ENCODE measurements around the gene SPAG7. TPM values are rescaled to one million over a fixed set of nuclear protein-coding genes. Genes with fewer than 3 reads are reported as not detected.

SPAG7 gene
- total and polyA plus RNA-seq, 2 of the 8 experiments (the other 6 are each of a cell fraction or from before 2014, with no cell fraction given), result 74.2 to 81.9 TPM

- WGBS, 2 experiments (ENCODE audit: extremely low coverage in 1 of 2, insufficient coverage in 1 of 2, insufficient read length in 1 of 2, insufficient replicate concordance in 2 of 2, low coverage in 1 of 2, low lambda C conversion rate in 2 of 2, missing lambda C conversion rate in 1 of 2), result 78% methylated on average over 12 of the region's 12 CpGs; no CpG with 5 or more reads in 1 of the 2 experiments
- H3K27me3 ChIP-seq (replicated peaks in 1 of 4; ENCODE audit: control insufficient read depth in 3 of 4, extremely low read depth in 1 of 4, insufficient read depth in 3 of 4, low read length in 3 of 4), result peaks cover 0 to 13% (median 1%) of the 10 kb centered on the region in 4 experiments; a peak in 3 of 7 replicates
- peaks cover 11% of the 10 kb centered on the region for H3K79me1 ChIP-seq (ENCODE audit: low read depth, low read length)
- peak overlapping the region; percentile 75 to 80 (median 78); a peak in 5 of 8 replicates for H3K4me3 ChIP-seq (ENCODE audit: extremely low read depth in 1 of 4, insufficient read depth in 2 of 4, low read depth in 3 of 4, low read length in 4 of 4)
- FAIRE-seq (no peak), DNase-seq (ENCODE audit: low read depth in 1 of 2, low spot score in 2 of 2) (no peak)
- no peak overlapping the region for H2BK15ac ChIP-seq (ENCODE audit: low read length)
- peak overlapping the region in 2 of 4 experiments; percentile 9 to 26; a peak in 1 of 7 replicates for H3K9ac ChIP-seq (replicated peaks in 1 of 4; ENCODE audit: extremely low read depth in 1 of 4, low read depth in 3 of 4, low read length in 3 of 4)
- H3K18ac ChIP-seq (ENCODE audit: extremely low read depth, low read length), result no peak overlapping the region
- no peak overlapping the region for H2AFZ ChIP-seq (ENCODE audit: low read length)
- peaks cover 17 to 36% (median 25%) of the 10 kb centered on the region in 4 experiments for H3K36me3 ChIP-seq (ENCODE audit: control insufficient read depth in 2 of 4, insufficient read depth in 4 of 4, low read length in 3 of 4)
- ChIA-PET POLR2A (ENCODE audit: partially characterized antibody) (interaction anchor here (1.1 to 4.7 kb wide), 7 partner anchors 11 to 62 kb away, joined by 3 to 36 read pairs (median 15); partner anchors contain the start of genes CAMTA2, PFN1, RNF167 and SLC25A11), CTCF (ENCODE audit: partially characterized antibody) (interaction anchor here (0.9 to 1.5 kb wide), 5 partner anchors 19 to 91 kb away, joined by 3 to 5 read pairs (median 4); partner anchors contain the start of genes RNF167 and SLC25A11)
- no peaks in the 10 kb centered on the region for H3K9me3 ChIP-seq (ENCODE audit: insufficient read depth in 2 of 2, low read depth in 1 of 2, low read length in 1 of 2)
- peak overlapping the region; percentile 97 to 100 for H3K4me2 ChIP-seq (ENCODE audit: insufficient read depth in 1 of 2, low read depth in 2 of 2, low read length in 2 of 2)
- H3K23ac ChIP-seq (ENCODE audit: insufficient read length), result no peak overlapping the region
- H2BK5ac ChIP-seq (ENCODE audit: low read depth, low read length), result peak overlapping the region; percentile 56; the same call in 1 of the 2 replicates
- H4K5ac ChIP-seq (ENCODE audit: insufficient read length, low read depth, low read length), result no peak overlapping the region
- no peak overlapping the region for H3K4ac ChIP-seq (replicated peaks; ENCODE audit: insufficient read length, low read depth, low read length)
- H4K91ac ChIP-seq (replicated peaks; ENCODE audit: insufficient read length, low read length), result no peak overlapping the region
- H2BK12ac ChIP-seq (ENCODE audit: low read depth, low read length), result 0 out of 2 replicates have a peak overlapping the region, but pooled peaks have one; percentile 23
- H3K23me2 ChIP-seq (ENCODE audit: low read depth, low read length), result peaks cover 11% of the 10 kb centered on the region
- H3K27ac ChIP-seq (ENCODE audit: low read depth, low read length), result no peak overlapping the region
- no peak overlapping the region for H2BK120ac ChIP-seq (replicated peaks; ENCODE audit: low read depth, low read length)
- no peak overlapping the region for H3K14ac ChIP-seq (ENCODE audit: insufficient read length)
- H2BK20ac ChIP-seq (ENCODE audit: low read length), result no peak overlapping the region
- no peak overlapping the region for H4K8ac ChIP-seq (ENCODE audit: extremely low read depth, insufficient read depth, low read length)
- peaks cover 0 to 19% of the 10 kb centered on the region in 2 experiments; a peak in 2 of 4 replicates for H3K79me2 ChIP-seq (ENCODE audit: control insufficient read depth in 1 of 2, insufficient read depth in 2 of 2, low read length in 2 of 2)
- no peak overlapping the region for H2AK5ac ChIP-seq (ENCODE audit: low read depth, low read length)
- peaks cover 4 to 17% (median 8%) of the 10 kb centered on the region in 4 experiments for H3K4me1 ChIP-seq (replicated peaks in 1 of 4; ENCODE audit: control insufficient read depth in 3 of 4, insufficient read depth in 4 of 4, low read length in 3 of 4)
- no peak overlapping the region for H3K56ac ChIP-seq (replicated peaks; ENCODE audit: insufficient read length, low read depth, low read length)
- peaks cover 2 to 12% of the 10 kb centered on the region in 2 experiments for H4K20me1 ChIP-seq (replicated peaks in 1 of 2; ENCODE audit: control insufficient read depth in 1 of 2, insufficient read depth in 2 of 2, low read length in 2 of 2)
- TF ChIP-seq ATF3 (IDR thresholded peaks at IDR 0.05; ENCODE audit: insufficient read depth, low read depth, low read length) (no peak), SUZ12 (IDR thresholded peaks at IDR 0.05; ENCODE audit: low read length) (no peak), RAD21 (IDR thresholded peaks at IDR 0.05 in 1 of 2, conservative IDR thresholded peaks at IDR 0.05 in 1 of 2; ENCODE audit: low read depth in 2 of 2, low read length in 2 of 2) (no peak), TEAD4 (IDR thresholded peaks at IDR 0.05; ENCODE audit: low read depth, low read length) (no peak), TCF12 (IDR thresholded peaks at IDR 0.05; ENCODE audit: low read depth, low read length) (no peak), FOSL1 (IDR thresholded peaks at IDR 0.05; ENCODE audit: insufficient read depth, low read depth, low read length) (no peak), GABPA (IDR thresholded peaks at IDR 0.05; ENCODE audit: borderline replicate concordance, insufficient read depth, low read length) (no peak), POLR2AphosphoS5 (IDR thresholded peaks at IDR 0.05; ENCODE audit: low read depth, low read length) (no peak), JUND (IDR thresholded peaks at IDR 0.05; ENCODE audit: low read length) (no peak), CBX5 (IDR thresholded peaks at IDR 0.05; ENCODE audit: low read depth, low read length) (no peak)
Observed at GRCh38 chr17:4999430-5000093, 31.9 kb upstream of the SPAG7 start.
